ENCODE data around the gene APBA2.

DNA sequence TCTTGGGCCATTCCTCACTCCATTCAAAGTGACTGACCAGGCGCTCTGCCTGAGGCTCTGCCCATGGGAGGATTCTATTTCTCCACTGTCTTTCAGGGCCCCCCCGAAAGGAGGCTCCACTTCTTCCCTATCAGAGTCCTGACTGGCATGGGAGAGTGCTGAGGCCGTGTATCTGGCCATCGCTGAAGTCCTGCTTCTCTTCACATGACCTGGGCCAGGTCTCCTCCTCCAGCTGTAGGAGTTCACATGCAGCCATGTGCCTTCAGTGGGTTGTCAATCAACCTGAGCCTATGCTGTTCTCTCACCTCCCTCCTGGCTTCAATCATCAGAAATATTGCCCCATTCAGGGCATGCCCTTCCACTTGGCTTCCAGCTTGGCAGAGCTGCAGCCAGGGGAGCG is 12.8 kb upstream of the APBA2 start:
- TF ChIP-seq POLR2A (IDR thresholded peaks at IDR 0.05), result no peak
- TF ChIP-seq, protein P1, sequence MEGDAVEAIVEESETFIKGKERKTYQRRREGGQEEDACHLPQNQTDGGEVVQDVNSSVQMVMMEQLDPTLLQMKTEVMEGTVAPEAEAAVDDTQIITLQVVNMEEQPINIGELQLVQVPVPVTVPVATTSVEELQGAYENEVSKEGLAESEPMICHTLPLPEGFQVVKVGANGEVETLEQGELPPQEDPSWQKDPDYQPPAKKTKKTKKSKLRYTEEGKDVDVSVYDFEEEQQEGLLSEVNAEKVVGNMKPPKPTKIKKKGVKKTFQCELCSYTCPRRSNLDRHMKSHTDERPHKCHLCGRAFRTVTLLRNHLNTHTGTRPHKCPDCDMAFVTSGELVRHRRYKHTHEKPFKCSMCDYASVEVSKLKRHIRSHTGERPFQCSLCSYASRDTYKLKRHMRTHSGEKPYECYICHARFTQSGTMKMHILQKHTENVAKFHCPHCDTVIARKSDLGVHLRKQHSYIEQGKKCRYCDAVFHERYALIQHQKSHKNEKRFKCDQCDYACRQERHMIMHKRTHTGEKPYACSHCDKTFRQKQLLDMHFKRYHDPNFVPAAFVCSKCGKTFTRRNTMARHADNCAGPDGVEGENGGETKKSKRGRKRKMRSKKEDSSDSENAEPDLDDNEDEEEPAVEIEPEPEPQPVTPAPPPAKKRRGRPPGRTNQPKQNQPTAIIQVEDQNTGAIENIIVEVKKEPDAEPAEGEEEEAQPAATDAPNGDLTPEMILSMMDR (IDR thresholded peaks at IDR 0.05), result no peak
- no peak for TF ChIP-seq POLR2AphosphoS5 (IDR thresholded peaks at IDR 0.05)
- no peak for TF ChIP-seq EP300 (IDR thresholded peaks at IDR 0.05)

Data from sigmoid colon (tissue), 4 donors.